Stomach (tissue), 9 donors: ENCODE results near the gene LTB4R. TPM values are rescaled to one million over a fixed set of nuclear protein-coding genes. Genes with fewer than 3 reads are reported as not detected.

ENCODE experiments used
- DNase-seq, 2 donors: peaks; one replicate each; pipeline versions ENCODE4 v3.0.0 to v3.0.0-alpha.2; 2013 to 2019
- H3K27ac ChIP-seq, 5 donors: fragments of 200-600 bp in 4 of 5; sonication (generic) in 4 of 5; one replicate each; pipeline ENCODE4 v1.5.1; 2013 to 2019; ENCODE audit warnings: mild to moderate bottlenecking in 1 of 5, moderate library complexity in 1 of 5
- H3K27me3 ChIP-seq, 3 donors: fragments of 200-600 bp; sonication (generic); one replicate each; pipeline ENCODE4 v1.5.1; 2017 to 2019; ENCODE audit warnings: mixed run types in 1 of 3
- H3K36me3 ChIP-seq, 4 donors: fragments of 200-600 bp; sonication (generic); 1 replicate in 3 of 4; 2 replicates in 1 of 4; pipeline ENCODE4 v1.5.1; 2016 to 2019
- H3K4me1 ChIP-seq, 4 donors: fragments of 200-600 bp; sonication (generic); one replicate each; pipeline ENCODE4 v1.5.1; 2016 to 2019
- H3K4me3 ChIP-seq, 4 donors: fragments of 200-600 bp; sonication (generic) in 3 of 4; one replicate each; pipeline ENCODE4 v1.5.1; 2016 to 2019; ENCODE audit warnings: mild to moderate bottlenecking in 1 of 4
- H3K9me3 ChIP-seq, 4 donors: fragments of 200-600 bp; sonication (generic); one replicate each; pipeline ENCODE4 v1.5.1; 2016 to 2019
- CTCF ChIP-seq, 7 experiments: fragments of 450-650 bp in 4 of 7; fragments of 200-600 bp in 3 of 7; sonication (generic) in 3 of 7; IDR thresholded peaks; one replicate each; pipeline ENCODE4 v1.5.1; 2016 to 2019; ENCODE audit warnings: antibody characterized with exemption in 7 of 7, control low read depth in 2 of 7, mild to moderate bottlenecking in 1 of 7
- EP300 ChIP-seq: sonication (generic); formaldehyde crosslinking; IDR thresholded peaks from one replicate; pipeline ENCODE4 v1.6.1; 2017; ENCODE audit warnings: antibody characterized with exemption
- POLR2A ChIP-seq, 4 donors: fragments of 450-650 bp; IDR thresholded peaks; one replicate each; pipeline ENCODE4 v1.6.1; 2016; ENCODE audit warnings: antibody characterized with exemption in 4 of 4, control low read depth in 2 of 4, mild to moderate bottlenecking in 1 of 4, moderate library complexity in 1 of 4
- POLR2AphosphoS5 ChIP-seq, 3 donors: sonication (generic); formaldehyde crosslinking; IDR thresholded peaks; one replicate each; pipeline ENCODE4 v1.6.1; 2016; ENCODE audit warnings: antibody characterized with exemption in 3 of 3
- WGBS, 5 donors: extraction: QIAGEN DNeasy Blood & Tissue Kit in 3 of 5; methylation state at CpG; one replicate each; pipeline versions ENCODE4 v1.1.5 to v1.1.7; 2013 to 2018; 5-methylcytosine and 5-hydroxymethylcytosine counted together
- intact Hi-C: fragments of 100-400 bp; cut with DNase I; formaldehyde crosslinking; loops from one replicate; pipeline ENCODE4 v1.15.1; 2023; ENCODE audit warnings: low total_unique reads
- polyA plus RNA-seq, 3 donors: library from polyadenylated mRNA; stranded (reverse); fragments of 200-250 nt; gene quantifications; one replicate each; pipeline ENCODE4 v1.2.3, GENCODE V29; 2013
- total RNA-seq, 5 donors: library from RNA; depleted of rRNA; stranded (reverse); fragments of >200 nt; gene quantifications; one replicate each; pipeline versions ENCODE4 v1.1.0 to v1.2.3, GENCODE V29; 2014 to 2016
- donor health status: healthy with polysubstance abuse.
- donor health status: Bipolar disorder and iron deficiency.
- donor health status: healthy.

Gene LTB4R
- total and polyA plus RNA-seq, 8 donors: 1.4 to 92.8 (median 21.6) TPM; not detected in 1

- TF ChIP-seq EP300 (no peak), POLR2AphosphoS5 (IDR thresholded peaks at IDR 0.05) (no peak), CTCF (IDR thresholded peaks at IDR 0.05) (no peak), POLR2A (IDR thresholded peaks at IDR 0.05) (no peak)
- DNase-seq: no peak
- 67 to 77% (median 71%) methylated on average over 11 of the region's 11 CpGs for WGBS, 5 donors
- H3K27ac ChIP-seq: no peak overlapping the region
- no peaks in the 10 kb centered on the region for H3K27me3 ChIP-seq
- no peak overlapping the region for H3K4me3 ChIP-seq
- peaks cover 0 to 56% (median 4%) of the 10 kb centered on the region in 4 donors for H3K4me1 ChIP-seq
- intact Hi-C loops: no loop called here
- H3K36me3 ChIP-seq: no peaks in the 10 kb centered on the region
- no peaks in the 10 kb centered on the region for H3K9me3 ChIP-seq
These were observed 31.8 kb upstream of the LTB4R start for GRCh38 chr14:24279301-24280186.

GRCh38 chr14:24280797-24281460, 30.4 kb upstream of the LTB4R start:
- 81 to 88% (median 86%) methylated on average over 4 to 6 of the region's 6 CpGs for WGBS, 5 donors
- TF ChIP-seq EP300 (no peak), CTCF (IDR thresholded peaks at IDR 0.05) (no peak), POLR2A (IDR thresholded peaks at IDR 0.05) (no peak), POLR2AphosphoS5 (IDR thresholded peaks at IDR 0.05) (no peak)
- intact Hi-C loops: no loop called here
- Histone ChIP-seq H3K27ac (no peak overlapping the region), H3K27me3 (no peaks in the 10 kb centered on the region), H3K36me3 (no peaks in the 10 kb centered on the region), H3K4me1 (peaks cover 0 to 42% (median 3%) of the 10 kb centered on the region in 4 donors), H3K4me3 (no peak overlapping the region), H3K9me3 (no peaks in the 10 kb centered on the region)
- no peak for DNase-seq

DNA sequence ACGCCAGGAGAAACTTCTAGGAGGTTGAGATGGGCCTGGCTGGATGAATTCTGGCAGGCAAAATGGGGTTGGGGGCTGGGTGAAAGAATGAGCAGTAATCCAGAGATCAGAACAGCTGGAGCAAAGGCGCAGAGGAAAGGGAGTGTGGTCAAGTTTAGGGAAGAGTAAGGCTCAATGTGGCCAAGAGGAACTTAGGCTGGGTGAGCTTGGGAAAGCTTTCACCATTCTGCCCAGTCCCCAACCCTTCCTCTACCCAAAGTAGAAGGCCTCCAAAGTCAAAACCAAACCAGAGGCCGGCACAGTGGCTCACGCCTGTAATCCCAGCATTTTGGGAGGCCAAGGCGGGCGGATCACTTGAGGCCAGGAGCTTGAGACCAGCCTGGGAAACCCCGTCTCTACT, 29.7 kb upstream of the LTB4R start:
- WGBS, 5 donors: 87 to 93% (median 91%) methylated on average over 7 of the region's 7 CpGs
- Histone ChIP-seq H3K27ac (no peak overlapping the region), H3K27me3 (no peaks in the 10 kb centered on the region), H3K36me3 (no peaks in the 10 kb centered on the region), H3K9me3 (no peaks in the 10 kb centered on the region), H3K4me3 (no peak overlapping the region), H3K4me1 (peaks cover 0 to 37% (median 3%) of the 10 kb centered on the region in 4 donors)
- intact Hi-C loops: no loop called here
- TF ChIP-seq CTCF (IDR thresholded peaks at IDR 0.05) (no peak), POLR2AphosphoS5 (IDR thresholded peaks at IDR 0.05) (no peak), EP300 (no peak), POLR2A (IDR thresholded peaks at IDR 0.05) (no peak)
- DNase-seq: no peak

GRCh38 chr14:24282736-24283135, 28.6 kb upstream of the LTB4R start:
- Histone ChIP-seq H3K4me1 (peaks cover 0 to 26% (median 3%) of the 10 kb centered on the region in 4 donors), H3K9me3 (no peaks in the 10 kb centered on the region), H3K36me3 (no peaks in the 10 kb centered on the region), H3K27ac (no peak overlapping the region), H3K4me3 (no peak overlapping the region), H3K27me3 (no peaks in the 10 kb centered on the region)
- 76 to 100% (median 81%) methylated on average over 1 to 3 of the region's 3 CpGs for WGBS, 5 donors
- intact Hi-C loops: no loop called here
- TF ChIP-seq POLR2AphosphoS5 (IDR thresholded peaks at IDR 0.05): no peak
- no peak for TF ChIP-seq CTCF (IDR thresholded peaks at IDR 0.05)
- no peak for TF ChIP-seq EP300
- TF ChIP-seq POLR2A (IDR thresholded peaks at IDR 0.05): no peak
- no peak for DNase-seq
